NCI-H1417 treated with DMSO at 0.1 percent for 48 hours (cell line): ENCODE data around the gene TSSK6.

Experiments used
- DNase-seq: peaks from one replicate; lab custom pipeline; 2025; lab: John Stamatoyannopoulos, UW

The TSSK6 gene

DNA sequence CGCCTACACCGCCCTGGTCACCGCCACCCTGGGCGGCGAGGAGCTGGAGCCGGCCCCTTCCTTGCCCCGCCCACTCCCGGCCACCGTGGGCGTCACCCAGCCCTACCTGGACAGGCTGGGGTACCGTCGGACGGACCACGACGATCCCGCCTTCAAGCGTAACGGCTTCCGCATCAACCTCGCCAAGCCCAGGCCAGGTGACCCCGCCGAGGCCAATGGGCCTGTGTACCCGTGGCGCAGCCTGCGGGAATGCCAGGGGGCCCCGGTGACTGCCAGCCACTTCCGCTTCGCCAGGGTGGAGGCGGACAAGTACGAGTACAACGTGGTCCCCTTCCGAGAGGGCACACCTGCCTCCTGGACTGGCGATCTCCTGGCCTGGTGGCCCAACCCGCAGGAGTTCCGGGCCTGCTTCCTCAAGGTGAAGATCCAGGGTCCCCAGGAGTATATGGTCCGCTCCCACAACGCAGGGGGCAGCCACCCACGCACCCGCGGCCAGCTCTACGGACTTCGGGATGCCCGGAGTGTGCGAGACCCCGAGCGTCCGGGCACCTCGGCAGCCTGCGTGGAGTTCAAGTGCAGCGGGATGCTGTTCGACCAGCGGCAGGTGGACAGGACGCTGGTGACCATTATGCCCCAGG, 29.7 kb upstream of the TSSK6 start:
- no peak for DNase-seq

DNA sequence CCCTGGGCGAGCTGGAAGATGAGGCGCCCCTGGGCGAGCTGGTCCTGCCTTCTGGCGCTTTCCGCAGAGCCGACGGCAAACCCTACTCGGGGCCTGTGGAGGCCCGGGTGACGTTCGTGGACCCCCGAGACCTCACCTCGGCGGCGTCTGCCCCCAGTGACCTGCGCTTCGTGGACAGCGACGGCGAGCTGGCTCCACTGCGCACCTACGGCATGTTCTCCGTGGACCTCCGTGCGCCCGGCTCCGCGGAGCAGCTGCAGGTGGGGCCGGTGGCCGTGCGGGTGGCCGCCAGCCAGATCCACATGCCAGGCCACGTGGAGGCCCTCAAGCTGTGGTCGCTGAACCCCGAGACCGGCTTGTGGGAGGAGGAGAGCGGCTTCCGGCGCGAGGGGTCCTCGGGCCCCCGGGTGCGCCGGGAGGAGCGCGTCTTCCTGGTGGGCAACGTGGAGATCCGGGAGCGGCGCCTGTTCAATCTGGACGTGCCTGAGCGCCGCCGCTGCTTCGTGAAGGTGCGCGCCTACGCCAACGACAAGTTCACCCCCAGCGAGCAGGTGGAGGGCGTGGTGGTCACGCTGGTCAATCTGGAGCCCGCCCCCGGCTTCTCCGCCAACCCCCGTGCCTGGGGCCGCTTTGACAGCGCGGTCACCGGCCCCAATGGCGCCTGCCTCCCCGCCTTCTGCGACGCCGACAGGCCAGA, 29.1 kb upstream of the TSSK6 start:
- no peak for DNase-seq

DNA sequence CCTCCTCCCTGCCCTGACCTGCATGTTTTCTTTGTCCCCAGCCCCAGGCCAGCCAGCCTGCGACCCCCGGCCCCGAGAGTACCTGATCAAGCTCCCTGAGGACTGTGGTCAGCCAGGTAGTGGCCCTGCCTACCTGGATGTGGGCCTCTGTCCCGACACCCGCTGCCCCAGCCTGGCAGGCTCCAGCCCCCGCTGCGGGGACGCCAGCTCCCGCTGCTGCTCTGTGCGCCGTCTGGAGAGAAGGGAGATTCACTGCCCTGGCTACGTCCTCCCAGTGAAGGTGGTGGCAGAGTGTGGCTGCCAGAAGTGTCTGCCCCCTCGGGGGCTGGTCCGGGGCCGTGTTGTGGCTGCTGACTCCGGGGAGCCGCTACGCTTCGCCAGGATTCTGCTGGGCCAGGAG, 28.3 kb upstream of the TSSK6 start:
- no peak for DNase-seq

GRCh38 chr19:19543101-19543500, 27.8 kb upstream of the TSSK6 start:
- no peak for DNase-seq

- no peak for DNase-seq
These were observed 27.2 kb upstream of the TSSK6 start for GRCh38 chr19:19542507-19542906.

- no peak for DNase-seq
These were observed 26.3 kb upstream of the TSSK6 start for GRCh38 chr19:19541616-19542015.

GRCh38 chr19:19540715-19541515, 25.6 kb upstream of the TSSK6 start:
- no peak for DNase-seq

- no peak for DNase-seq
These were observed 24.8 kb upstream of the TSSK6 start for GRCh38 chr19:19540064-19540714.

DNA sequence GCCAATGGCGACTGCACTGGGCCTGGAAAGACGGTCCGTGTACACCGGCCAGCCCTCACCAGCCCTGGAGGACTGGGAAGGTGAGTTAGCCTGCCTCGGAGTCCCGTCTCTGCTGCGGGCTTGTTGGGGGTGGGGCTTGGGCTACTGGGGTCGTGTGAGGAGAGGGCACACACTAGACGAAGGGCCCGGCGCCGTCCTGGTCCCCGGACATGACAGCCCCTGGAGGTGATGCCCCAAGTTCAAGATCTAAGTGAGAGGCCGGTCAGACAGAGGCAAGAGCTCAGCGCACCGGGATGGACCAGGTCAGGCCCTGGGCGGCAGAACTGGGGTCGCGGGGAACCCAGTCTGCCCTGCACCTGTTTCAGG, 24.3 kb upstream of the TSSK6 start:
- DNase-seq: no peak

DNA sequence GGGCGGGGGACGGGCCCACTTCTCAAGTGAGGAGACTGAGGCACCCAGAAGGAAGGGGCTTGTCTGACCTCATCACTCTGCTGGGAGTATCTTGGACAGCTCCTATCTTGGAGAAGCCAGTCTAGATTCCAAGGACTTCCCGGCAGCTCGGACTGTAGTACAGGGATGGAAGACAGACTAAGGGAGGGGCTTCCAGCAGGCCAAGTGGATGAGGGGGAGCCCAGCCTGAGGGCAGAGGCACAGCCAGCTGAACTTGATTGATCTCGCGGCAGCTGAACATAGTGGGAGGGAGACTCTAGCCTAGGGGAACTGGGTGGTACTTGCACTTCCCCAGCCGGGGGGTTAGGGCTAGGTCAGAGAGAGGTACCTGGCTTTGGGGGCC, 23.4 kb upstream of the TSSK6 start:
- no peak for DNase-seq

DNA sequence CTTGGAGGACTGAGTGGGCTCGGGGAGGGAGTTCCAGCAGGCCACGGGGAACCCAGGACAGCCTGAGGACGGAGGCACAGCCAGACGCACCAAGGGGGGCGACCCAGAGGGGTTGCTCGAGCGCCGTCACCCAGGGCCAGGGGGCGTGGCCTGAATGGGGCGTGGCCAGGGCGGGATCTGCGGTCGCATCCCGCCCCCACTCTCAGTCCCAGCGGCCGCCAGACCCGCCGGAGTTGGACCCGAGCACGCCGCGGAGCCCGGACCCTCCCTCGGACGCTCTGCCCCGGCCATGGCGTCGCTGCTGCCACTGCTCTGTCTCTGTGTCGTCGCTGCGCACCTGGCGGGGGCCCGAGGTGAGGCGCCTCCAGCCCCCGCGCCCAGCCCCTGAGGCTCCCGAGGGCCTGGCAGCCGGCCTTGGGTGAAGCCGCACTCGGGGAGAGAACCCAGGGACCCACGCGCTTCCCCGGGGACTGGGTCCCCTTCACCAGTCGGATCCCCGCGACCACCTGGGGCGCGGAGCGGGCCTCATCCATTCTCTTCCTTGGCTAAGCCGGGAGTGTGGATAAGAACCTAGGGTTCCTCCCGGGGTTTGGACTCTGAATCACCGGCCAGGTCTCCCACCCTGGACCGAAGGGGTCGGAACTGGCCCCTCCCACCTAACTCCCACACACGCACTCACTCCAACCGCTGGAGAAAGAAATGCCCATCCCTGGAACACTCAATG, 22.9 kb upstream of the TSSK6 start, which contains the start of gene CILP2:
Gene CILP2, plus strand, starts transcription at position 205 of the 724 bp plus-strand sequence. Its CDS starts 85 bp downstream, at position 290.
- DNase-seq: no peak

DNA sequence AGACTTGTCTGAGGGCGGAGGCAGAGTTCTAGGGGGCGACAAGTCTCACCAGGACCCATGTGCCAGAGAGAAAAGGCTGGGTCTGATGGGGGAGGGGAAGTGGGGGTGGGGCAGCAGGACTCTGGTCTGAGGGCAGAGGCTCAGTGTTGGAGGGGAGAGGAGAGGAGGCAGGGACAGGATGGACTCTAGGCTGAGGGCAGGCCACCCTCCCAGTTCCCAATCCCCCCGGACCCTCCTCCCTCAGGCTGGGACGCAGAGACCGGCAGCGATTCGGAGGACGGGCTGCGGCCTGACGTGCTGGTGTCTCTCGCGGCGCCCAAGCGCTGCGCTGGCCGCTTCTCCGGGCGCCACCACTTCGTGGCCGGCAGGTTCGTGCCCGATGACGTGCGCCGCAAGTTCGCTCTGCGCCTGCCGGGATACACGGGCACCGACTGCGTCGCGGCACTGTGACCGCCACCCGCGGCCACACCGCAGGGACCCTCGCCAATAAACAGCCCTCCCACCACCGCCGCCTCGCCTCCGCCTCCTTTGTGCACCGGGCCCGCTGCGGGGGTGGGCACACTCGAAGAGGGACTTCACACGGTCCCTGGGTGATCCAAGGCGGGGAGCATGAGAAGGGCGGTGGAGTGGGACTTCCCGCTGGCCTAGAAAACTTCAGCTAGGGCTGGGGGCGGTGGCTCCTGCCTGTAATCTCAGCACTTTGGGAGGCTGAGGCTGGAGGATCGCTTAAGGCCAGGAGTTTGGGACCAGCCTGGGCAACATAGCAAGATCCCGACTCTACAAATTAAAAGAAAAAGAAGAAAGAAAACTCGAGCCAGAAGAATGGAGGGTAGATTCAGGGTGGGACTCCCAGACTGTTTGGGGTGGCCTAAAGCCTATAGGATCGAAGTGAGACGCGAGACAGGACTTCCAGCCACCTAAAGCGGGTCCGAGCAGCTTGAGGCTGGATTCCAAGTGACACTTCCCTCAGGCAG, 22.0 kb upstream of the TSSK6 start:
- no peak for DNase-seq

DNA sequence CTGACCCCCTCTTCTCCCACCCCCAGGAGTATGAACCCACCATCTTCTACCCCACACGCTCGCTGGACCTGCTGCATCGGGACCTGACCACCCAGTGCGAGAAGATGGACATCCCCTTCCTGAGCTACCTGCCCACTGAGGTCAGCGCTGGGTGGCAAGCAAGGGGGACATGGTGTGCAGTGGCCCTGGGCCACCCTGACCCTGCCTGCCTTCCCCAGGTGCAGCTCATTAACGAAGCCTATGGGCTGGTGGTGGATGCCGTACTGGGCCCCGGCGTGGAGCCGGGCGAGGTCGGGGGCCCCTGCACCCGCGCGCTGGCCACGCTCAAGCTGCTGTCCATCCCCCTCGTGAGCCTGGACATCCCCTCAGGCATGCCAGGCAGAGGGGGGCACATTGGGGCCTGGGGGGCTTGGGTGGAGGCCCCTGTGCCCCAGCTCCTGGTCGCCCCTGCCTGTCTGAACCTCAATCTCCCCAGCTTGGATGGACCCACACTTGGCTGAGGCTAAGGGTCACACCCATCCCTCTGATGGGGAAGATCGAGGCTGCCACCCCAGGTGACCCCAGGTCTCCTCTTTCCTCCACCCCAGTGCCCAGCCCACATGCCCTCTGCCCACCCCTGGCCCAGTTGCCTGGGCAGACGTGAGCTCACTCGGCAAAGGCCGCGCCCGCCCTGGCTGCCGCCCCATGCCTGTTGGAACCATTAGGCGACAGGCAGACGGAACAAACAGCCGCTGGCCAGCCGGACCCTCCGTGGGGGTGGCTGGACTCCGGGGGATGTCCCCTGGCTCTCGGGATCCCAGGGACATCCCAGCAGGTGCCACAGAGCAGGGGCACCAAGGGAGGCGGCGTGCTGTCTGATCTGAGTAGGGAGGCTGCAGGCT, 20.2 kb upstream of the TSSK6 start:
- DNase-seq: no peak

- DNase-seq: no peak
These were observed 19.4 kb upstream of the TSSK6 start for GRCh38 chr19:19534556-19535265.

DNA sequence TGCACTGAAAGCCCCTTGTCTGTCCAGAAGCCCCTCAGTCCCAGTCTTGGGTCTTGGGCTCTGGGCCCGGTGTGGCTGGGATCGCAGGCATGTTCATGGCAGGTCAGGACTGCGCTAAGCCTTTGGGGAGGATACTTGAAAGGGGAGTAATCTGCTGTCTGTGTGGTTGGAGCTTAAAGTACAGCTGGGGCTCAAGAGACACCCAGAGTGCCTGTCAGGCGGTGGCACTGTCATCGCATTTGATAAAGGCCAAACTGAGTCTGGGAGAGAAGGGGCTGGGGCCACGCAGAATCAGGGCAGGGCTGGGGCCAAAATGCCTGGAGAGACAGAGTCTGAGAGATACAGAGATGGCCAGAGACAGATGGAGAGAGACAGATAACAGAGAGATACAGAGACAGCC, 18.5 kb upstream of the TSSK6 start:
- DNase-seq: no peak

DNA sequence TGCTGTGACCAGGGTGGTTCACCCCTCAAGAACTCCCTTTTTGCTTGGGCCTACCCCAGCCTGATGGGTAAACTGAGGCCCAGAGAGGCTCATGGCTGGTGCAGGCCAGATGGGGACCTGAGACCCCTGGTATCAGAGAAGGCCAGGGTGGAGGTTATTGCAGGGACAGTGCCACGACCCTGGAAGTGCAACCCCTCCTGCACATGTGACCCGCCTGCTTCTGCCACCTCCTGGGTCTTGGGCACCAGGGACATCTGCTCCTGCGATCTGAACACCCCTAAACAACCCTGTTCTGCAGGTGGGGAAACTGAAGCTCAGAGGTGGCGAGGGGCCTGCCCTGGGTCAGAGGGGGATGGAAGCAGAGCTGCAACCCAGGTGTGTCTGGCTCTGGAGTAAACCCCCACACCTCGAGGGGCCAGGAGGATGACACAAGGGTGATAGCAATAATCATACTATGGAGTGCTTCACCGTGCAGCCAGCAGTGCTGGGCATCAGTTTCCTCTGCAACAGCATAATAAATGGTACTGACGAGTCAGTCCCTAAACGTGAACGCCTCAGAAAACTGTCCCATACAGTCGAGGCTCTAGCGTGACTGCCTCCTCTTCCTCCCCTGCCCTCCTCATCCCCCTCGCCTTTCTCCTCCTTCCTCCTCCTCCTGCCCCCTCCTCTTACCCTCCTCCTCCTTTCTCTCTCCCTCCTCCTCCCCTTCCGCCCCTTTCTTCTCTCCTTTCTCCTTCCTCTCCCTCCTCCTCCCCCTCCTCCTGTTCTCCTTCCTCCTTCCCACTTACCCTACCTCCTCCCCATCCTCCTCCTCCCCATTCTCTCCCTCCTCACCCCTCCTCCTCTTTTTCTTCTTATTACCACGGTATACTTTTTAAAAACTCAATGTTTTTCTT, 17.7 kb upstream of the TSSK6 start:
- DNase-seq: no peak

- no peak for DNase-seq
These were observed 16.8 kb upstream of the TSSK6 start for GRCh38 chr19:19531951-19532805.
